IMR-90 (cell line): Measurements from ENCODE around the gene FAM217A. TPM values are rescaled to one million over a fixed set of nuclear protein-coding genes. Genes with fewer than 3 reads are reported as not detected.
A peak's percentile ranks its signal among the peaks of the same experiment; 100 is the strongest.

Experiments used
- ATAC-seq: fragments of 200-7000 bp; cut with Tn5 transposase; 2 replicates; pipeline ENCODE4 v1.9.1; 2020; ENCODE audit warnings: low read depth, mild to moderate bottlenecking, moderate library complexity
- BruUV-seq: library from RNA; stranded (reverse); fragments of 400-500 nt; replicated peaks from 2 replicates; lab custom pipeline; 2021; lab: Mats Ljungman, UMichigan
- CTCF ChIA-PET: fragments of 300-600 bp; formaldehyde crosslinking; extraction: SDS; loops from one replicate; lab custom pipeline; 2021; ENCODE audit warnings: antibody characterized with exemption; lab: Yijun Ruan, JAX
- POLR2A ChIA-PET: fragments of 300-600 bp; sonication (Branson Sonifier 250); formaldehyde crosslinking; loops from one replicate; lab custom pipeline; 2022; ENCODE audit warnings: antibody characterized with exemption; ENCODE audit not compliant: unreplicated experiment; lab: Charles Lee
- DNase-seq: peaks from one replicate; pipeline ENCODE4 v3.0.0; 2013
- H2AFZ ChIP-seq: replicated peaks from 2 replicates; pipeline ENCODE3; 2013; ENCODE audit warnings: low read length, mild to moderate bottlenecking; ENCODE audit not compliant: poor library complexity
- H2AK5ac ChIP-seq: 2 replicates; pipeline ENCODE4 v1.6.1; 2013; ENCODE audit warnings: low read depth, low read length, inconsistent platforms
- H2AK9ac ChIP-seq: replicated peaks from 2 replicates; pipeline ENCODE3; 2013; ENCODE audit warnings: mild to moderate bottlenecking, low read depth, low read length, moderate library complexity; ENCODE audit not compliant: poor library complexity
- H2BK120ac ChIP-seq: 2 replicates; pipeline ENCODE4 v1.6.1; 2013; ENCODE audit warnings: low read depth, low read length, inconsistent platforms
- H2BK15ac ChIP-seq: 3 replicates; pipeline ENCODE4 v1.6.1; 2013; ENCODE audit warnings: low read depth, low read length, inconsistent platforms
- H2BK20ac ChIP-seq: 2 replicates; pipeline ENCODE4 v1.6.1; 2013; ENCODE audit warnings: low read depth, mild to moderate bottlenecking, inconsistent platforms, low read length, moderate library complexity
- H2BK5ac ChIP-seq: 2 replicates; pipeline ENCODE4 v1.6.1; 2013; ENCODE audit warnings: mild to moderate bottlenecking, low read depth, low read length, inconsistent platforms; ENCODE audit not compliant: poor library complexity, severe bottlenecking
- H3K14ac ChIP-seq: replicated peaks from 2 replicates; pipeline ENCODE4 v1.6.1; 2013; ENCODE audit warnings: low read depth, low read length, inconsistent platforms
- H3K18ac ChIP-seq: 2 replicates; pipeline ENCODE4 v1.6.1; 2013; ENCODE audit warnings: low read depth, low read length, control low read depth
- H3K23ac ChIP-seq: 2 replicates; pipeline ENCODE4 v1.6.1; 2013; ENCODE audit warnings: low read depth, low read length, inconsistent platforms
- H3K27ac ChIP-seq: 2 replicates; pipeline ENCODE4 v1.5.1; 2013; ENCODE audit warnings: mild to moderate bottlenecking, control low read depth, low read length; ENCODE audit not compliant: insufficient read depth
- H3K27me3 ChIP-seq: 2 replicates; pipeline ENCODE4 v1.6.1; 2013; ENCODE audit warnings: low read length; ENCODE audit not compliant: control insufficient read depth, insufficient read depth
- H3K36me3 ChIP-seq: 2 replicates; pipeline ENCODE4 v1.6.1; 2013; ENCODE audit warnings: low read length, mixed read lengths; ENCODE audit not compliant: control insufficient read depth, insufficient read depth
- H3K4ac ChIP-seq: 2 replicates; pipeline ENCODE4 v1.6.1; 2013; ENCODE audit warnings: low read depth, low read length, inconsistent platforms
- H3K4me1 ChIP-seq: 2 replicates; pipeline ENCODE4 v1.6.1; 2013; ENCODE audit warnings: low read length, mixed read lengths; ENCODE audit not compliant: control insufficient read depth, insufficient read depth
- H3K4me2 ChIP-seq: 2 replicates; pipeline ENCODE4 v1.6.1; 2013; ENCODE audit warnings: low read depth, mild to moderate bottlenecking, control low read depth, low read length, moderate library complexity
- H3K4me3 ChIP-seq: 2 replicates; pipeline ENCODE4 v1.5.1; 2013; ENCODE audit warnings: low read depth, mild to moderate bottlenecking, control low read depth, low read length, moderate library complexity; ENCODE audit not compliant: insufficient read depth
- H3K56ac ChIP-seq: 2 replicates; pipeline ENCODE4 v1.6.1; 2013; ENCODE audit warnings: low read length, inconsistent platforms; ENCODE audit not compliant: insufficient read depth; ENCODE audit errors: extremely low read depth
- H3K79me1 ChIP-seq, 2 experiments: 2 replicates each; pipeline ENCODE4 v1.6.1; 2013; ENCODE audit warnings: low read length in 2 of 2, inconsistent platforms in 1 of 2, low read depth in 1 of 2
- H3K9ac ChIP-seq: 2 replicates; pipeline ENCODE4 v1.6.1; 2013; ENCODE audit warnings: low read depth, low read length, control low read depth
- H3K9me1 ChIP-seq: 2 replicates; pipeline ENCODE4 v1.6.1; 2013; ENCODE audit warnings: low read length, inconsistent platforms; ENCODE audit not compliant: insufficient read depth
- H3K9me3 ChIP-seq: 2 replicates; pipeline ENCODE4 v1.6.1; 2013; ENCODE audit warnings: low read length; ENCODE audit not compliant: control insufficient read depth, insufficient read depth
- H4K20me1 ChIP-seq: 2 replicates; pipeline ENCODE4 v1.6.1; 2013; ENCODE audit warnings: low read length, inconsistent platforms; ENCODE audit not compliant: insufficient read depth
- H4K5ac ChIP-seq: 2 replicates; pipeline ENCODE4 v1.6.1; 2013; ENCODE audit warnings: mild to moderate bottlenecking, low read depth, low read length, control low read depth
- H4K8ac ChIP-seq, 2 experiments: 2 replicates each; pipeline ENCODE4 v1.6.1; 2013; ENCODE audit warnings: low read depth in 2 of 2, low read length in 2 of 2, control low read depth in 1 of 2, inconsistent platforms in 1 of 2
- H4K91ac ChIP-seq: 2 replicates; pipeline ENCODE4 v1.6.1; 2013; ENCODE audit warnings: low read depth, low read length, inconsistent platforms; ENCODE audit not compliant: insufficient read depth
- BHLHE40 ChIP-seq: fragments of 150-350 bp; IDR thresholded peaks from 2 replicates; pipeline ENCODE4 v1.6.1; 2016; ENCODE audit warnings: mild to moderate bottlenecking, low read depth, low read length
- CEBPB ChIP-seq: IDR thresholded peaks from 2 replicates; pipeline ENCODE4 v1.6.1; 2012; ENCODE audit warnings: low read depth, low read length, improper control_type of control experiment
- CHD1 ChIP-seq: IDR thresholded peaks from 2 replicates; pipeline ENCODE4 v1.6.1; 2012; ENCODE audit warnings: low read depth, low read length, improper control_type of control experiment
- ELK1 ChIP-seq: fragments of 150-350 bp; IDR thresholded peaks from 2 replicates; pipeline ENCODE4 v1.6.1; 2016; ENCODE audit warnings: low read depth, mild to moderate bottlenecking, low read length, moderate library complexity, borderline replicate concordance
- FOS ChIP-seq: fragments of 150-350 bp; IDR thresholded peaks from 2 replicates; pipeline ENCODE4 v1.6.1; 2016; ENCODE audit warnings: low read depth, low read length
- MAFK ChIP-seq: IDR thresholded peaks from 2 replicates; pipeline ENCODE4 v1.6.1; 2012; ENCODE audit warnings: low read depth, low read length, improper control_type of control experiment
- MXI1 ChIP-seq: IDR thresholded peaks from 2 replicates; pipeline ENCODE4 v1.6.1; 2012; ENCODE audit warnings: low read depth, mild to moderate bottlenecking, low read length, moderate library complexity, borderline replicate concordance
- NFE2L2 ChIP-seq: fragments of 150-350 bp; IDR thresholded peaks from 2 replicates; pipeline ENCODE4 v1.6.1; 2016; ENCODE audit warnings: low read depth, mild to moderate bottlenecking, low read length
- POLR2A ChIP-seq: IDR thresholded peaks from 2 replicates; pipeline ENCODE4 v1.6.1; 2012; ENCODE audit warnings: mild to moderate bottlenecking, low read depth, low read length
- RAD21 ChIP-seq: IDR thresholded peaks from 2 replicates; pipeline ENCODE4 v1.6.1; 2012; ENCODE audit warnings: low read length, improper control_type of control experiment
- RCOR1 ChIP-seq: IDR thresholded peaks from 2 replicates; pipeline ENCODE4 v1.6.1; 2012; ENCODE audit warnings: mild to moderate bottlenecking, low read length, improper control_type of control experiment; ENCODE audit not compliant: insufficient replicate concordance
- RFX5 ChIP-seq: IDR thresholded peaks from 2 replicates; pipeline ENCODE4 v1.8.0; 2012; ENCODE audit warnings: low read depth, mild to moderate bottlenecking, low read length, moderate library complexity
- SMC3 ChIP-seq: fragments of 150-350 bp; IDR thresholded peaks from 2 replicates; pipeline ENCODE4 v1.6.1; 2016; ENCODE audit warnings: low read depth, mild to moderate bottlenecking, antibody characterized with exemption, low read length, moderate library complexity
- WGBS, 2 experiments: methylation state at CpG; one replicate each; pipeline versions ENCODE4 v1.1.5 to v1.1.7; 2013; ENCODE audit warnings: missing lambda C conversion rate in 2 of 2; ENCODE audit not compliant: insufficient read length in 1 of 2; ENCODE audit errors: extremely low coverage in 2 of 2; 5-methylcytosine and 5-hydroxymethylcytosine counted together
- dilution Hi-C: fragments of 300-500 bp; cut with HindIII; formaldehyde crosslinking; loops from one replicate; pipeline ENCODE4 v1.14.3; 2018; ENCODE audit warnings: low sequenced_read_pairs; ENCODE audit not compliant: unreplicated experiment
- in situ Hi-C: fragments of 300-500 bp; cut with MboI; formaldehyde crosslinking; loops from 3 replicates; pipeline ENCODE4 v1.14.3; 2019; ENCODE audit warnings: low sequenced_read_pairs, inconsistent platforms, mixed read lengths
- intact Hi-C: fragments of 100-400 bp; cut with micrococcal nuclease; formaldehyde crosslinking; loops from 2 replicates; pipeline ENCODE4 v1.10.0; 2022
- polyA plus RNA-seq, 3 experiments: library from polyadenylated mRNA; depleted of rRNA; stranded (reverse); fragments of >200 nt; gene quantifications; 2 replicates each; pipeline ENCODE4 v1.2.3, GENCODE V29; 2012; ENCODE audit warnings: low replicate concordance in 1 of 3
- total RNA-seq: library from RNA; depleted of rRNA; stranded (reverse); fragments of >200 nt; gene quantifications from 2 replicates; pipeline ENCODE4 v1.2.3, GENCODE V29; 2012
- TF ChIP-seq, protein P1 (sequence below): fragments of 150-350 bp; IDR thresholded peaks from 2 replicates; pipeline ENCODE4 v1.6.1; 2017; ENCODE audit warnings: mild to moderate bottlenecking, antibody characterized with exemption, low read length, low read depth

Gene FAM217A
- total and polyA plus RNA-seq, 2 of the 4 experiments (the other 2 are of a cell fraction) = not detected

GRCh38 chr6:4021133-4021853 lies 57.6 kb downstream of the FAM217A start:
- dilution Hi-C loops (no loop called here), intact Hi-C loops (no loop called here), in situ Hi-C loops (no loop called here)
- H3K4me2 ChIP-seq = peak overlapping the region; percentile 98
- H3K4me3 ChIP-seq = peak overlapping the region; percentile 67
- H3K9ac ChIP-seq = peak overlapping the region; percentile 79
- peak overlapping the region; percentile 95 for H2AK9ac ChIP-seq
- H2BK20ac ChIP-seq = peak overlapping the region; percentile 31; the same call in 1 of the 2 replicates
- peaks cover 5 to 27% of the 10 kb centered on the region in 2 experiments; a peak in 2 of 4 replicates for H3K79me1 ChIP-seq
- peak overlapping the region; percentile 49 for H4K5ac ChIP-seq
- ATAC-seq = peak; percentile 84
- 0% methylated on average over 27 of the region's 65 CpGs; no CpG with 5 or more reads in 1 of the 2 experiments for WGBS, 2 experiments
- peak overlapping the region; percentile 77 for H2AK5ac ChIP-seq
- H3K9me3 ChIP-seq = no peaks in the 10 kb centered on the region
- peak overlapping the region; percentile 90 for H2AFZ ChIP-seq
- H3K9me1 ChIP-seq = peaks cover 3% of the 10 kb centered on the region; the same call in 1 of the 2 replicates
- H3K14ac ChIP-seq = peak overlapping the region; percentile 95
- H4K20me1 ChIP-seq = peaks cover 45% of the 10 kb centered on the region
- peak overlapping the region; percentile 90 for H3K56ac ChIP-seq
- ChIA-PET CTCF (interaction anchor here (0.6 to 1.5 kb wide), 6 partner anchors 13 to 73 kb away, joined by 3 to 4 read pairs (median 4); no protein-coding TSS in a partner anchor), POLR2A (interaction anchor here (0.5 to 0.7 kb wide), 2 partner anchors 21 to 153 kb away, joined by 3 to 9 read pairs; no protein-coding TSS in a partner anchor)
- peak overlapping the region; percentile 77 for H3K27ac ChIP-seq
- H4K8ac ChIP-seq = peak overlapping the region; percentile 96 to 97
- H3K4ac ChIP-seq = peak overlapping the region; percentile 92
- H2BK120ac ChIP-seq = peak overlapping the region; percentile 50
- H2BK5ac ChIP-seq = peak overlapping the region; percentile 80
- DNase-seq = peak; percentile 96
- peak overlapping the region; percentile 45 for H3K18ac ChIP-seq
- peak overlapping the region; percentile 92 for H3K23ac ChIP-seq
- H3K4me1 ChIP-seq = peaks cover 2% of the 10 kb centered on the region; the same call in 1 of the 2 replicates
- H4K91ac ChIP-seq = peak overlapping the region; percentile 96
- H2BK15ac ChIP-seq = peak overlapping the region; percentile 1; the same call in 1 of the 3 replicates
- no peaks in the 10 kb centered on the region for H3K36me3 ChIP-seq
- BruUV-seq = no TSS peak
- no peaks in the 10 kb centered on the region for H3K27me3 ChIP-seq
- TF ChIP-seq RFX5 = no peak
- no peak for TF ChIP-seq NFE2L2
- TF ChIP-seq ELK1 = no peak
- peak; percentile 52; the same call in 1 of the 2 replicates for TF ChIP-seq BHLHE40
- peak; percentile 86 for TF ChIP-seq POLR2A
- no peak for TF ChIP-seq CEBPB
- peak; percentile 82; the same call in 1 of the 2 replicates for TF ChIP-seq MXI1
- TF ChIP-seq, protein P1, sequence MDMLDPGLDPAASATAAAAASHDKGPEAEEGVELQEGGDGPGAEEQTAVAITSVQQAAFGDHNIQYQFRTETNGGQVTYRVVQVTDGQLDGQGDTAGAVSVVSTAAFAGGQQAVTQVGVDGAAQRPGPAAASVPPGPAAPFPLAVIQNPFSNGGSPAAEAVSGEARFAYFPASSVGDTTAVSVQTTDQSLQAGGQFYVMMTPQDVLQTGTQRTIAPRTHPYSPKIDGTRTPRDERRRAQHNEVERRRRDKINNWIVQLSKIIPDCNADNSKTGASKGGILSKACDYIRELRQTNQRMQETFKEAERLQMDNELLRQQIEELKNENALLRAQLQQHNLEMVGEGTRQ = no peak
- no peak for TF ChIP-seq FOS
- TF ChIP-seq CHD1 = peak; percentile 93
- TF ChIP-seq RAD21 = no peak
- no peak for TF ChIP-seq MAFK
- TF ChIP-seq RCOR1 = no peak
- TF ChIP-seq SMC3 = no peak
